Muscle layer of duodenum (tissue), 2 donors: ENCODE results near the gene BBS9.

Experiments used
- H3K27ac ChIP-seq: one replicate; pipeline ENCODE4 v1.7.0; 2013; ENCODE audit warnings: mild to moderate bottlenecking, low read length
- H3K27me3 ChIP-seq: one replicate; pipeline ENCODE4 v1.7.0; 2013; ENCODE audit warnings: low read depth, mild to moderate bottlenecking, control low read depth, low read length
- H3K36me3 ChIP-seq, 2 donors: one replicate each; pipeline ENCODE4 v1.7.0; 2013; ENCODE audit warnings: low read length in 2 of 2, control low read depth in 1 of 2, mild to moderate bottlenecking in 1 of 2; ENCODE audit not compliant: insufficient read depth in 2 of 2, control insufficient read depth in 1 of 2
- H3K4me1 ChIP-seq, 2 donors: one replicate each; pipeline ENCODE4 v1.7.0; 2013; ENCODE audit warnings: low read length in 2 of 2, mild to moderate bottlenecking in 2 of 2, control low read depth in 1 of 2, moderate library complexity in 1 of 2; ENCODE audit not compliant: insufficient read depth in 2 of 2, control insufficient read depth in 1 of 2
- H3K4me3 ChIP-seq, 2 donors: one replicate each; pipeline ENCODE4 v1.7.0; 2013; ENCODE audit warnings: low read length in 2 of 2, low read depth in 1 of 2, mild to moderate bottlenecking in 1 of 2
- H3K9me3 ChIP-seq, 2 donors: one replicate each; pipeline ENCODE4 v1.7.0; 2013; ENCODE audit warnings: low read length in 2 of 2, control low read depth in 1 of 2, mild to moderate bottlenecking in 1 of 2; ENCODE audit not compliant: control insufficient read depth in 1 of 2
- donor health status: healthy.

Gene BBS9

DNA sequence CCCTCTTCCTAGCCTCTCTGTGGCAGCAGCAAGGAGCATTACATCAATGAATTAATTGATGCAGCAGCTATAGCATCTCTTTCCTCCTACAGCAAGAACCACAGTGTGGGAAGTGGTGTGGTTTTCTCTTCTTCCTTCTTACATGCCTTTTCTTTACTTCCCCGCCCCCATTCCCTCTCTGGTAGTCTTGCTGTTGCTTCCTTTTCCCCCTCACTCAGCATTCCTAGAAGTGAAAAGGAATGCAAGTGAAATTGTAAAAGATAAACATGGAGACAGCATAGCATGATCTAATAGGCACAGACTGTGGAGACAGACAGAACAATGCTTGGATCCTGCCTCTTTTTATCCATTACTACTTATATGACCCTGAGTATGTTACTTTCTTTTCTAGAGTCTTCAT is 405.5 kb downstream of the BBS9 start:
- peaks cover 0 to 5% of the 10 kb centered on the region in 2 donors for H3K9me3 ChIP-seq
- H3K27ac ChIP-seq, result no peak overlapping the region
- peaks cover 0 to 4% of the 10 kb centered on the region in 2 donors for H3K4me1 ChIP-seq
- H3K4me3 ChIP-seq, result no peak overlapping the region
- no peaks in the 10 kb centered on the region for H3K36me3 ChIP-seq
- no peaks in the 10 kb centered on the region for H3K27me3 ChIP-seq

DNA sequence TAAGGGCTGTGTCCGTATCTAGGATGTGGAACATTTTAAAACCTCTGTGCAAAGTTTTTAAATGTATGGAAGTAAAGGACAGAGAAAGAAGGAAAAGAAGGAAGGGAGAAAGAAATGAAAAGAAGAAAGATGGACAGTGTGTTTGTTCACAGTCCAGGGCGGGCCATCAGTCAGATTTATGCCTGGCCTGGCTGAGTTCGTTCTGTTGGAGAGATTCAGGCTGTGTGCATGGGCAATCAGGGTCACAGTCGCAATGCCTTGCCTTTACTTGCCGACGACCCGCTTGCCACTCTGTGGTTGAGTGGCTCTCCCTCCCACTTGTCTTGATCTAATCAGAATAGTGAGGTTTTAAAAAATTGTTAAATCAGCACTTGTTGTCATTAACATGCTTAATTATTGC is 406.6 kb downstream of the BBS9 start:
- Histone ChIP-seq H3K36me3 (no peaks in the 10 kb centered on the region), H3K4me1 (peaks cover 0 to 6% of the 10 kb centered on the region in 2 donors), H3K9me3 (peaks cover 0 to 5% of the 10 kb centered on the region in 2 donors), H3K4me3 (no peak overlapping the region), H3K27me3 (no peaks in the 10 kb centered on the region), H3K27ac (no peak overlapping the region)

DNA sequence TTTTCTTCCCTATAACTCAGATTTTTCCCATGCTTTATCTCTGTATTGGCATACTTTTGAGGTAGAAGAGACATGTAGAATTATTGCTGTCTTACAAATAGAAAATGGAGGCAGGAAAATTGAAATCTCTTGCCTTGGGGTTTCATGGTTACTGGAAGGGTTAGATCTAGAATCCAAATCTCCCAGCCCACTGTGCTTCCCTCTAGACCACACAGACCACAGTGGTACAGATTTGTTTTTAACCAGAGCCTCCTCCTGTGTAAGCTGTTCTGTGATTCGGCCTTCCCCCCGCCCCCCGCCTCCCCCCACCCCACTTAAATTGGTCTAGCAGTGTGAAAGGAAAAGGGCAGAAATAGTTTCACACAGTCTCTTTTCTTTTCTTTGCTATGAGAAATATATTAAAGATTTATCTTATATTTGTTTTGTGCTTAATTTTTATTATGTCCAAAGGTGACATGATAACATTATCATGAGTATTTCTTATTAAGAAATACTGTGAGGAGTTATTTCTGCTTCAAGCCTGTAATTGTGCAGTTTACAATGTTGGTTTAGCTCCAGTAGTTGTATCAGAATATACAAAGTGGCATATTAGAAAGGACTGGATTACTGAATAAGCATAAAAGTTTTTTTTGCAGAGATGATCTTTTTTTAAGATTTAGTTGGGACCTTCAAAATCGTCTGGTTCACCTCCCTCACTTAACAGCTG is 407.2 kb downstream of the BBS9 start:
- no peak overlapping the region for H3K4me3 ChIP-seq
- no peaks in the 10 kb centered on the region for H3K27me3 ChIP-seq
- peaks cover 0 to 5% of the 10 kb centered on the region in 2 donors for H3K9me3 ChIP-seq
- H3K27ac ChIP-seq, result no peak overlapping the region
- no peaks in the 10 kb centered on the region for H3K36me3 ChIP-seq
- H3K4me1 ChIP-seq, result peaks cover 0 to 6% of the 10 kb centered on the region in 2 donors

DNA sequence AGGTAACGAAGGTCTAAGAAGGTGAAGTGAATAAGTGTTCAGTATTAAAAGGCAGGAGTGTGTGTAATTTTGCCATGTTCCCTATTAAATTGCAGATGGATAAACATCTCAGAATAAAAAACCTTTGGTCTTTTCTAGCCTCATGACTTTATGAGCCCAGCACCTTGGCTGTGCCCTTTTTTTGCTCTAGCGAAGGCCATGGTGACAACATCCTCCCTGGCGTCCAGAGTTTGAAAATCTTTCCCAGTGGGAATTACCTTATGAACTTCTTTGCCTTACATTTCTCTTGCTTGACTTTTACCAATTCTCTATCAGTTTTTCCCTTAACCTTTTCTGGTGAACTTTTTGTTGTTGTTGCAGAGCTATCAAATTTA is 407.7 kb downstream of the BBS9 start:
- Histone ChIP-seq H3K27me3 (no peaks in the 10 kb centered on the region), H3K9me3 (peaks cover 0 to 5% of the 10 kb centered on the region in 2 donors), H3K4me1 (peaks cover 0 to 6% of the 10 kb centered on the region in 2 donors), H3K36me3 (no peaks in the 10 kb centered on the region), H3K4me3 (no peak overlapping the region), H3K27ac (no peak overlapping the region)

DNA sequence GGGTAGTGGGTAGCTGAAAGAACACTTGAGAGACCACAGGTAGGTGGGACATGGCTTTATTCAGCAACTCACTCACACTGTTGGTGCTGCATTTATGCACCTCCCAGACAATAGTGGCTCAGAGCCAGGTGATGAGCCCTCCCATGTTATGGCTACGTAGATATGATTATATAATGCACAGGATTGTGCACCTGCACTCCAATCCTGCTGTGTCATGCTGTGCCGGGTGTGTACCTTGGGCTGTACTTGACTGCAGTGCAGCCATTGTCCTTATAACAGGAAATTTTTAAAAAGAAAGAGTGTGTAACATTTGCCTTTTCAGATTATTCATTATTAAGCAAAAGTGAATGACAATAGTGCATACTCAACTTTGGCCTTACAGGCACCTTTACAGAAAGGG is 409.8 kb downstream of the BBS9 start:
- Histone ChIP-seq H3K4me1 (peaks cover 0 to 6% of the 10 kb centered on the region in 2 donors), H3K27me3 (no peaks in the 10 kb centered on the region), H3K36me3 (no peaks in the 10 kb centered on the region), H3K4me3 (no peak overlapping the region), H3K9me3 (peaks cover 0 to 5% of the 10 kb centered on the region in 2 donors), H3K27ac (no peak overlapping the region)

DNA sequence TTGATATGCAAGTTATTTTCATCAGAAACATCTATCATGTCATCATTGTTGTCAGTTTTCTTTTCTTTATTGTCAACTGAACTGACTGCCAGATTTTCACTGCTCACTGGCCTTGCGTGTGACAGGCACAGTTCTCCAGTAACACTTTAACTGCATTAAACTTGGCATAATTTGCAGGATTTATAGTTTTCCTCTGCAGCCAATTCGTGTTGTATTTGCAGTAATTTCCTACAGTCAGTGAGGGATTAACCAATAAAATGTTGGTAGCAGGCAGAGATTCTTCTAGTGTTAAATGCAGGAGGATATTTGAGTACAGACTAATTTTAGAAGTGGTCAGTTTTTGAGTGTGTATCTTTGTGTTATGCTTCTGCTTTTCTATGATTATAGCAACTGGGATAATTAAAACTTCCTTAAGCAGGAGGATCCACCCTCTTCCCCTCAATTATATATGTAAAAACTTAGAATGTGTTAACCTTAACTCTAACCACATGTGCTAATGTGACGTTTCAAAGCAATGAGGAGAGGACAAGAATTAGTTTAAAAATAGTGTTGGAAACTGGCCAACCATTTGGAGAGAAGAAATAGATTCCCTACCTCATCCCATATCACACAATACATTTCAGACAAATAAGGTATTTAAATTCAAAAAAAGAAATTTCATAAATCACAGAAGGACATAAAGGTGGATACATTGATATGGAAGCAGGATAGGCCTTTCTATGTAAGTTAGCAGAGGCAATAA is 410.5 kb downstream of the BBS9 start:
- no peaks in the 10 kb centered on the region for H3K27me3 ChIP-seq
- H3K4me1 ChIP-seq, result peaks cover 0 to 6% of the 10 kb centered on the region in 2 donors
- no peaks in the 10 kb centered on the region for H3K36me3 ChIP-seq
- H3K4me3 ChIP-seq, result no peak overlapping the region
- H3K9me3 ChIP-seq, result peaks cover 0 to 5% of the 10 kb centered on the region in 2 donors
- no peak overlapping the region for H3K27ac ChIP-seq

DNA sequence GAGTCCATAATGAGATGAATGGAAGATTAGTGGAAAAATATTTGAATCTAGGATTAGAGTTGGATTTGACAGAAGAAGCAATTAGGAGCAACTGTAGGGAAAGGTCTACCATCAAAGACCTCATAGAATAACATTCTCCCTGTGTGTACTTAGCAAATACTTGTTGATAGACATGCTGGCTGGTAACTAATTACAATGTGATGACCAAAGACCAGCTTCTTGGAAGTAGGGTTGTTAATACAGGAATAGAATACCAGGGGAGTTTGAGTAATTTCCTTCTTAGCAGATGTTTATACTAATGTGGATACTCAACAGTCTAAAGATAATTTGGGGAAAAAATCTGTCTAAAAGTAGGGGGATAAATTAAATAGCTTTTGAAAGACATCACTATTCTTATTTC is 418.5 kb downstream of the BBS9 start:
- Histone ChIP-seq H3K4me3 (no peak overlapping the region), H3K36me3 (no peaks in the 10 kb centered on the region), H3K9me3 (no peaks in the 10 kb centered on the region), H3K4me1 (no peaks in the 10 kb centered on the region), H3K27me3 (no peaks in the 10 kb centered on the region), H3K27ac (no peak overlapping the region)

DNA sequence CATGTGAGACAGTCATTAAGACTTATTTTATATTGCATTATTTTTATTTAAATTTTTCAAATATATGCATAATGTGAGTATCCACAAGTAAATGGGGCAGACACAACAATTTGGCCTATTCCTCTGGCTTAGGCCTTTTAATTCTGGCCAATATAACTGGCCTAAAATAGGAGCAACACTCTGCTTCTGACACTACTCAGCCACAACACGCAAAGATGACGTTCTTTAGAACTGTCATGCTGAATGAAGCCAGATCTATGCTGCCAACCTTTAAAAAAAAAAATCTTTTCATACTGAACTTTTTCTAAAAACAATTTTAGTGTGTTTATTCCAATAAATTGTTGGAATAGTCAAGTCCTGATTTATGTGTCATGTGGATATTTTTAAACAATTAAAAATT is 421.0 kb downstream of the BBS9 start:
- H3K4me1 ChIP-seq, result no peaks in the 10 kb centered on the region
- H3K27me3 ChIP-seq, result no peaks in the 10 kb centered on the region
- H3K36me3 ChIP-seq, result no peaks in the 10 kb centered on the region
- H3K27ac ChIP-seq, result no peak overlapping the region
- no peak overlapping the region for H3K4me3 ChIP-seq
- H3K9me3 ChIP-seq, result no peaks in the 10 kb centered on the region

GRCh38 chr7:33550979-33551378 is 421.6 kb downstream of the BBS9 start:
- H3K4me1 ChIP-seq, result no peaks in the 10 kb centered on the region
- no peaks in the 10 kb centered on the region for H3K27me3 ChIP-seq
- H3K36me3 ChIP-seq, result no peaks in the 10 kb centered on the region
- H3K27ac ChIP-seq, result no peak overlapping the region
- H3K4me3 ChIP-seq, result no peak overlapping the region
- H3K9me3 ChIP-seq, result no peaks in the 10 kb centered on the region

DNA sequence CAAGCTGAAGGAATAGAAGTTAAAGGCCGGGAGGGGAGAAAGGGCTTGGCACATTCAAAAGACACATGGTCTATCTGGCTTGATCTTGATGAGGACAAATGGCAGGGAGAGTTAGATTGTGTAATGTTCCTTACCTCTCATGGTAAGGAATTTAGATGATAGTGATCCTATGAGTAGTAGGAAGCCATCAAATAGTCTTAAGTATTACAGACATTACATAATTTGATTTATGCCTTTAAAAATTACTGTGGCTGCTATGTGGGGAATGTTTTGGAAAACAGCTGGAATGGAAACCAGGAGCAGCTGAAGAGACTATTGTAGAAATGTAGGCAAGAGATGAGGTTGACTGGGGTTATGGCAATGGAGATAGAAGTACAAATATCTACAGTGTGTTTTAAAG is 424.7 kb downstream of the BBS9 start:
- Histone ChIP-seq H3K4me1 (no peaks in the 10 kb centered on the region), H3K36me3 (no peaks in the 10 kb centered on the region), H3K9me3 (no peaks in the 10 kb centered on the region), H3K27ac (no peak overlapping the region), H3K27me3 (no peaks in the 10 kb centered on the region), H3K4me3 (no peak overlapping the region)

DNA sequence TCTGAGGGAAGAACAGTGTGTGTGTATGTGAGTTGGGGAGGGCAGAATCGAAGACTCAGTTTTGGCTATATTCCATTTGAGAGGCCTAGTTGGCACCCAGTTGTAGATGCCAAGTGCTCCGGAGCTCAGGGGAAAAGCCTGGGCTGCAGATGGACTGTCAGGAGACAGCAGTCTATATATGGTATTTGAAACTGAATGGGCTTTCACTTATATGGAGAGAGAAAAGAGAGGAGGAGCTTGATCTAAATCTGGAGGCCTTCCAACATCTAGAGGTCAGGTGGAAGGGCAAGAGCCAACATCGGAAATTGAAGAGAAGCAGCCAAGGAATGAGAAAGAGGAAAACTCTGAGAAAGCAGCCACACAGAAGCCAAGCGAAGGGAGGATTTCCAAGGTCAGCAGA is 425.2 kb downstream of the BBS9 start:
- no peaks in the 10 kb centered on the region for H3K36me3 ChIP-seq
- no peaks in the 10 kb centered on the region for H3K27me3 ChIP-seq
- H3K27ac ChIP-seq, result no peak overlapping the region
- no peaks in the 10 kb centered on the region for H3K4me1 ChIP-seq
- H3K9me3 ChIP-seq, result no peaks in the 10 kb centered on the region
- no peak overlapping the region for H3K4me3 ChIP-seq
